Fibroblast of pulmonary artery (primary cell): Measurements from ENCODE around the gene KRTAP10-4.

Experiments
- DNase-seq: peaks from one replicate; pipeline ENCODE4 v3.0.0-alpha.2; 2010; ENCODE audit warnings: low read depth
- H3K4me3 ChIP-seq: replicated peaks from 2 replicates; pipeline ENCODE4 v1.5.1; 2011; ENCODE audit warnings: low read depth, mild to moderate bottlenecking, control low read depth, low read length, moderate library complexity
- CTCF ChIP-seq: IDR thresholded peaks from 2 replicates; pipeline ENCODE4 v1.5.1; 2011; ENCODE audit warnings: mild to moderate bottlenecking, control low read depth, low read length, inconsistent platforms; ENCODE audit errors: missing control alignments

KRTAP10-4 gene

GRCh38 chr21:44528634-44528995, 44.9 kb upstream of the KRTAP10-4 start:
- TF ChIP-seq CTCF = no peak
- DNase-seq = no peak
- H3K4me3 ChIP-seq = no peak overlapping the region

- no peak for TF ChIP-seq CTCF
- H3K4me3 ChIP-seq = no peak overlapping the region
- DNase-seq = no peak
Measured at GRCh38 chr21:44529011-44529421, 44.5 kb upstream of the KRTAP10-4 start.

- DNase-seq = no peak
- no peak for TF ChIP-seq CTCF
- H3K4me3 ChIP-seq = no peak overlapping the region
Measured at GRCh38 chr21:44529503-44530125, 43.9 kb upstream of the KRTAP10-4 start.

GRCh38 chr21:44530221-44530902, 43.2 kb upstream of the KRTAP10-4 start:
- no peak for DNase-seq
- no peak for TF ChIP-seq CTCF
- no peak overlapping the region for H3K4me3 ChIP-seq

GRCh38 chr21:44530903-44531605, 42.5 kb upstream of the KRTAP10-4 start:
- no peak for TF ChIP-seq CTCF
- no peak overlapping the region for H3K4me3 ChIP-seq
- no peak for DNase-seq

- H3K4me3 ChIP-seq = no peak overlapping the region
- DNase-seq = no peak
- no peak for TF ChIP-seq CTCF
Measured at GRCh38 chr21:44531606-44532564, 41.6 kb upstream of the KRTAP10-4 start.
